ENCODE results near the gene DGKI.

The DGKI gene

DNA sequence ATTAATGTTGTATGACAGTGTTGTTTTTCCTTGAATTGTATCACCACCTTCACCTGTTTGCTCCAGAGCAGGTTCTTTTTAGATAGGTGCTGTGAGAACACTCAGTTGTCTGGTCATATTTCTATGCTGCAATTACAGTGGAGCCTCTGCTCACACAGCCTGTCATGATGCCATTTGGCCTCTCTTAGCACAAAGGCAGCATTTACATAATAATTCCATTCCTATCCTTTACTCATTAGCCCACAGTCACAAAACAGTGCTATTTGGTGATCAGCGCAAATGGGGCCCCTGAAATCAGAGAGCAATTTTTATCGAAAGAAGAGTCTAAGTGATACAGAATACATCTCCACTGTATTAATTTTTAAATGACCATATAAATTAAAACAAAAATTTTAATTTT lies 13.8 kb upstream of the DGKI start:
- WGBS, result 100% methylated on average over 1 of the region's 2 CpGs
- H2BK15ac ChIP-seq (ENCODE audit: low read depth, poor library complexity, severe bottlenecking), result no peak overlapping the region
- H3K4me2 ChIP-seq (ENCODE audit: low read length, poor library complexity, severe bottlenecking), result no peak overlapping the region
- H3K4ac ChIP-seq (ENCODE audit: low read depth in 1 of 2, low read length in 2 of 2), result no peak overlapping the region
- H3K27me3 ChIP-seq (ENCODE audit: control insufficient read depth in 1 of 2, insufficient read depth in 1 of 2, low read length in 2 of 2), result no peaks in the 10 kb centered on the region
- no peak overlapping the region for H4K91ac ChIP-seq (ENCODE audit: low read length)
- H3K23ac ChIP-seq (ENCODE audit: low read length in 2 of 2), result no peak overlapping the region
- no peak overlapping the region for H2BK5ac ChIP-seq (ENCODE audit: low read depth, low read length, poor library complexity, severe bottlenecking)
- no peak overlapping the region for H2AK5ac ChIP-seq (ENCODE audit: low read length, severe bottlenecking)
- peaks cover 12 to 72% of the 10 kb centered on the region in 2 experiments for H3K36me3 ChIP-seq (ENCODE audit: control insufficient read depth in 1 of 2, insufficient read depth in 2 of 2, low read depth in 1 of 2, low read length in 2 of 2)
- H3K9ac ChIP-seq (ENCODE audit: low read length), result no peak overlapping the region
- DNase-seq, result no peak
- no peak overlapping the region for H4K8ac ChIP-seq (ENCODE audit: low read length)
- H3K14ac ChIP-seq (ENCODE audit: low read length in 2 of 2), result no peak overlapping the region
- no peaks in the 10 kb centered on the region for H3K4me1 ChIP-seq (ENCODE audit: control insufficient read depth, insufficient read depth, low read depth, low read length)
- no peak overlapping the region for H2BK120ac ChIP-seq (ENCODE audit: low read depth, low read length)
- no peak overlapping the region for H3K4me3 ChIP-seq (ENCODE audit: insufficient read depth in 1 of 2, low read depth in 1 of 2, low read length in 2 of 2)
- H3K9me3 ChIP-seq (ENCODE audit: control insufficient read depth, low read length), result peaks cover 1% of the 10 kb centered on the region
- H2BK12ac ChIP-seq (ENCODE audit: low read length in 2 of 2), result no peak overlapping the region
- H2AFZ ChIP-seq (ENCODE audit: low read depth, low read length), result no peak overlapping the region
- H3K18ac ChIP-seq (ENCODE audit: low read depth in 1 of 2, low read length in 2 of 2), result no peak overlapping the region
- no peak overlapping the region for H3K27ac ChIP-seq (ENCODE audit: low read length, poor library complexity, severe bottlenecking)
- peaks cover 1% of the 10 kb centered on the region for H3K79me1 ChIP-seq (replicated peaks; ENCODE audit: low read length, poor library complexity, severe bottlenecking)

DNA sequence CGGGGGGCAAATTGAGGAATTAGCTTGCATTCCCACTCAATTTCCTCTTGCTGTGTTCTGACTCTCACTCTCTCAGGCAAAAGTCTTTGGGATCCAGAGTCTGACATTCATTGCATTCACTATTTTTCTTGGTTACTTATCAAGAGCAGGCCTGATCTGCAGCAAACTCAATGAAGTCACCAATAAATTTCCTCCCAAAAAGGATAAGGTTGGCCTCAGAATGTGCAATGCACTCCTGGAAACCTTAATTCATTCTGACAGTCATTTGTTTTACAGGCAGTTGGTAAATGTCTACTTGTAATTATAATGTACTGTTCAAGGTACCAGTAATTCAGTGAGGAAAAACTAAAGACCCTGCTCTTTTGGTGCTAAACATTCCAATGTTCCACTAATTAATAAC lies 6.3 kb upstream of the DGKI start:
- WGBS, result 100% methylated on average over 1 of the region's 1 CpG

DNA sequence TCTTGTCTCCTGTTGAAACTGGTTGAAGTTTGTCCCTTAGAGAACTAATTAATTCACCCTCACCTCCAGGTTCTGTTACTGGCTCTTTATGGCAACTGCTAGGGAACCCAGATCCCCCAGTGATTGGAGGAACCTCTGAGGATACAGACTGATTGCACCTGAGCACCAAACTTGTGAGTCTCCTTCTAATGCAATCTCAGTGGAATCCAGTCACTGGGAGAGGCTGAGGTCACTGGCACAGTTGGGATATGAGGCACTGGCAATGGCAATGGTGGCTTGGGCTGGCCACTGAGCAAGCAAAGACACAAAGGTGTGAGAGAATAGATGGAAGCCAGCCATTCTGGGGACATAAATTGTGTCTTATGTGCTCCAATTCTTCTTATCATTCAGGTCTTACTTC lies 5.3 kb upstream of the DGKI start:
- Histone ChIP-seq H3K27me3 (ENCODE audit: control insufficient read depth in 1 of 2, insufficient read depth in 1 of 2, low read length in 2 of 2) (peaks cover 0 to 5% of the 10 kb centered on the region in 2 experiments), H3K18ac (ENCODE audit: low read depth in 1 of 2, low read length in 2 of 2) (no peak overlapping the region), H3K4me3 (ENCODE audit: insufficient read depth in 1 of 2, low read depth in 1 of 2, low read length in 2 of 2) (no peak overlapping the region), H3K14ac (ENCODE audit: low read length in 2 of 2) (no peak overlapping the region), H3K79me1 (replicated peaks; ENCODE audit: low read length, poor library complexity, severe bottlenecking) (peaks cover 2% of the 10 kb centered on the region), H3K9ac (ENCODE audit: low read length) (no peak overlapping the region), H3K9me3 (ENCODE audit: control insufficient read depth, low read length) (no peaks in the 10 kb centered on the region), H2AFZ (ENCODE audit: low read depth, low read length) (no peak overlapping the region), H3K4ac (ENCODE audit: low read depth in 1 of 2, low read length in 2 of 2) (no peak overlapping the region), H3K27ac (ENCODE audit: low read length, poor library complexity, severe bottlenecking) (no peak overlapping the region), H2BK5ac (ENCODE audit: low read depth, low read length, poor library complexity, severe bottlenecking) (no peak overlapping the region), H3K4me1 (ENCODE audit: control insufficient read depth, insufficient read depth, low read depth, low read length) (peaks cover 4% of the 10 kb centered on the region), H4K91ac (ENCODE audit: low read length) (no peak overlapping the region), H3K36me3 (ENCODE audit: control insufficient read depth in 1 of 2, insufficient read depth in 2 of 2, low read depth in 1 of 2, low read length in 2 of 2) (peaks cover 0 to 32% of the 10 kb centered on the region in 2 experiments), H2AK5ac (ENCODE audit: low read length, severe bottlenecking) (no peak overlapping the region), H2BK15ac (ENCODE audit: low read depth, poor library complexity, severe bottlenecking) (no peak overlapping the region), H3K23ac (ENCODE audit: low read length in 2 of 2) (no peak overlapping the region), H2BK12ac (ENCODE audit: low read length in 2 of 2) (no peak overlapping the region), H3K4me2 (ENCODE audit: low read length, poor library complexity, severe bottlenecking) (no peak overlapping the region), H2BK120ac (ENCODE audit: low read depth, low read length) (no peak overlapping the region), H4K8ac (ENCODE audit: low read length) (no peak overlapping the region)
- DNase-seq, result no peak

More for the DNA sequence above, 6.3 kb upstream of the DGKI start:
- Histone ChIP-seq H3K23ac (ENCODE audit: low read length in 2 of 2) (no peak overlapping the region), H4K8ac (ENCODE audit: low read length) (no peak overlapping the region), H3K27ac (ENCODE audit: low read length, poor library complexity, severe bottlenecking) (no peak overlapping the region), H3K4me1 (ENCODE audit: control insufficient read depth, insufficient read depth, low read depth, low read length) (no peaks in the 10 kb centered on the region), H3K18ac (ENCODE audit: low read depth in 1 of 2, low read length in 2 of 2) (no peak overlapping the region), H4K91ac (ENCODE audit: low read length) (no peak overlapping the region), H3K36me3 (ENCODE audit: control insufficient read depth in 1 of 2, insufficient read depth in 2 of 2, low read depth in 1 of 2, low read length in 2 of 2) (peaks cover 0 to 35% of the 10 kb centered on the region in 2 experiments), H3K4ac (ENCODE audit: low read depth in 1 of 2, low read length in 2 of 2) (no peak overlapping the region), H2AFZ (ENCODE audit: low read depth, low read length) (no peak overlapping the region), H2AK5ac (ENCODE audit: low read length, severe bottlenecking) (no peak overlapping the region), H2BK5ac (ENCODE audit: low read depth, low read length, poor library complexity, severe bottlenecking) (no peak overlapping the region), H3K14ac (ENCODE audit: low read length in 2 of 2) (no peak overlapping the region), H2BK120ac (ENCODE audit: low read depth, low read length) (no peak overlapping the region), H3K27me3 (ENCODE audit: control insufficient read depth in 1 of 2, insufficient read depth in 1 of 2, low read length in 2 of 2) (no peaks in the 10 kb centered on the region), H3K9ac (ENCODE audit: low read length) (no peak overlapping the region), H2BK12ac (ENCODE audit: low read length in 2 of 2) (no peak overlapping the region), H3K9me3 (ENCODE audit: control insufficient read depth, low read length) (no peaks in the 10 kb centered on the region), H3K4me3 (ENCODE audit: insufficient read depth in 1 of 2, low read depth in 1 of 2, low read length in 2 of 2) (no peak overlapping the region), H3K4me2 (ENCODE audit: low read length, poor library complexity, severe bottlenecking) (no peak overlapping the region), H3K79me1 (replicated peaks; ENCODE audit: low read length, poor library complexity, severe bottlenecking) (peaks cover 2% of the 10 kb centered on the region), H2BK15ac (ENCODE audit: low read depth, poor library complexity, severe bottlenecking) (no peak overlapping the region)
- no peak for DNase-seq

DNA sequence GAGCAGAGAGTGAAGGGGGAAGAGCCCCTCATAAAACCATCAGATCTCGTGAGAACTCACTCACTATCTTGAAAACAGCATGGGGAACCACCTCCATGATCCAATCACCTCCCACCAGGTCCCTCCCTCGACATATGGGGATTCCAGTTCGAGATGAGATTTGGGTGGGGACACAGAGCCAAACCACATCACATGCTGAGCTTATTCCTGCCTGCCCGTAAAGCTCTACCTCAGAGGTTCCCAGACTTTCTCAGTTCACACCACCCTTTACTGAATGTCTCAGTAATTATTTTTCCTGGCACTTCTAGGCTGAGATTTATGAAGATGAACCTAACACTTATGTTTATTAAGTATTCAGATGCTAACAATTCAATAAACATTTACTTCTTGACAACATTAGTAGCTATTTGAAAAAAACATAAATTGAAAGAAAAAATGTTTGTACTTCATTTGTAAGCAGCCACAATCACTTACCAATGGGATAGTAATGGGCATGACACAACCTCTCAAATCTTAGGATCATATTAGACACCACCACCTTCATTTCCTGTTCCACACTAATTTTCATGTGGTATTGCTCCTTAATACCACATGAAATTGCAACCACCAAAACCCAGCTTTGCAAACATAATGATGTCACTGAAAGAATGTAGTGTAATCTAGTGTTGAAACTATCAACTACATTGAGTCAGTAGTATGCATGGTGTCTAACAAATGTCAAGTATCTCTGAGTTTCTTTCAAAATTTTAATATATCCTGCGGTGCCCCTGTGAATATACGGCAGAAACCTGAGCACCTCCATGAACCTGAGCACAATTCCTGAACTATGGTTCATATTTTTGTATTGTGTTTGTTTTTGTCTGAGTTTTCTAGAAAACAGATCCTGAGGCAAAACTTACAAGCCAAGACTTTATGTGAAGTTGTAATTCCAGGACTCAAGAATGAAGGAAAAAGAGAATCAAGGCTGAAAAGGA lies 4.5 kb upstream of the DGKI start:
- no peak overlapping the region for H3K4me3 ChIP-seq (ENCODE audit: insufficient read depth in 1 of 2, low read depth in 1 of 2, low read length in 2 of 2)
- peaks cover 2% of the 10 kb centered on the region for H3K79me1 ChIP-seq (replicated peaks; ENCODE audit: low read length, poor library complexity, severe bottlenecking)
- H2AK5ac ChIP-seq (ENCODE audit: low read length, severe bottlenecking), result peak overlapping the region; percentile 75
- no peak overlapping the region for H3K9ac ChIP-seq (ENCODE audit: low read length)
- DNase-seq, result no peak
- H3K4me2 ChIP-seq (ENCODE audit: low read length, poor library complexity, severe bottlenecking), result no peak overlapping the region
- H3K27me3 ChIP-seq (ENCODE audit: control insufficient read depth in 1 of 2, insufficient read depth in 1 of 2, low read length in 2 of 2), result peaks cover 0 to 7% of the 10 kb centered on the region in 2 experiments
- peaks cover 0 to 32% of the 10 kb centered on the region in 2 experiments for H3K36me3 ChIP-seq (ENCODE audit: control insufficient read depth in 1 of 2, insufficient read depth in 2 of 2, low read depth in 1 of 2, low read length in 2 of 2)
- no peak overlapping the region for H2BK12ac ChIP-seq (ENCODE audit: low read length in 2 of 2)
- no peak overlapping the region for H2AFZ ChIP-seq (ENCODE audit: low read depth, low read length)
- no peak overlapping the region for H3K4ac ChIP-seq (ENCODE audit: low read depth in 1 of 2, low read length in 2 of 2)
- no peak overlapping the region for H2BK120ac ChIP-seq (ENCODE audit: low read depth, low read length)
- no peak overlapping the region for H2BK15ac ChIP-seq (ENCODE audit: low read depth, poor library complexity, severe bottlenecking)
- peaks cover 11% of the 10 kb centered on the region for H3K4me1 ChIP-seq (ENCODE audit: control insufficient read depth, insufficient read depth, low read depth, low read length)
- H3K18ac ChIP-seq (ENCODE audit: low read depth in 1 of 2, low read length in 2 of 2), result no peak overlapping the region
- 87% methylated on average over 5 of the region's 6 CpGs for WGBS
- no peak overlapping the region for H4K8ac ChIP-seq (ENCODE audit: low read length)
- H2BK5ac ChIP-seq (ENCODE audit: low read depth, low read length, poor library complexity, severe bottlenecking), result no peak overlapping the region
- peak overlapping the region; percentile 60 for H3K27ac ChIP-seq (ENCODE audit: low read length, poor library complexity, severe bottlenecking)
- no peak overlapping the region for H3K23ac ChIP-seq (ENCODE audit: low read length in 2 of 2)
- no peaks in the 10 kb centered on the region for H3K9me3 ChIP-seq (ENCODE audit: control insufficient read depth, low read length)
- H4K91ac ChIP-seq (ENCODE audit: low read length), result no peak overlapping the region
- H3K14ac ChIP-seq (ENCODE audit: low read length in 2 of 2), result no peak overlapping the region
